ENCODE results near the gene SMNDC1. TPM values are rescaled to one million over a fixed set of nuclear protein-coding genes. Genes with fewer than 3 reads are reported as not detected.
"Not testable (repeated sequence)": the region's sequence is repeated elsewhere in the genome, so short reads cannot be mapped to it uniquely, and the experiment has no call there.

SMNDC1 gene
- total RNA-seq, 6 donors from 2014 or later: 13.5 to 28.2 (median 22.9) TPM

DNA sequence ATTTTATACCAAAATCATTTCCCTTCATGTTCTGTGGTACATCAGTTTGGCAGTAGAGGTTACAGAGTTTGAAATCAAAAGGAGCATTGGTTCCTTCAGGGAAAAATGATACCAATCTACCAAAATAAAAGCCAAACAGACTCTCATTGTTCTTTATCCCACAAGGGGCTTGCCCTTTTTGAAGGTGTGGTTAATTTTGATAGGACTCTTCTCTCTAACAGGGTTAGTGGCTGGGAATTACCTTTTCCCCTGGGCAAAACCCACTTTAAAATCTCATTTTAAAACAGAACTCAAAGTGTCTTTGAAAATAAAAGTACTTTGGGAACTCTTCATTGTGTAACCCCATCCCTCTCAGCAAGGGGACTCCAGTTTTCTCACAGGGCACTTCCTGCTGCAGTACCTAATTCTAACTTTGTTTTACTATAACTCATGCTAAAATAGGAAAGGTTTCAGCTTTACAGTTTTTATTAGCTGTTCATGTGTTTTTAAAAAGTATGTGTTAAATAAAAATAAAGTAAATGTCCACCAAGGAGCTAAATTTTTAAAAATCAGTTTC lies 30.6 kb downstream of the SMNDC1 start:
- Histone ChIP-seq H3K9me3 (no peaks in the 10 kb centered on the region), H3K36me3 (no peaks in the 10 kb centered on the region), H3K4me3 (no peak overlapping the region), H3K27ac (peak overlapping the region in 1 of 4 donors; percentile 9), H3K27me3 (no peaks in the 10 kb centered on the region), H3K4me1 (peaks cover 14 to 31% (median 27%) of the 10 kb centered on the region in 4 donors)
- no peak for TF ChIP-seq POLR2A (IDR thresholded peaks at IDR 0.05)
- no peak for TF ChIP-seq POLR2AphosphoS5 (IDR thresholded peaks at IDR 0.05)
- no peak for TF ChIP-seq EP300 (IDR thresholded peaks at IDR 0.05)
- TF ChIP-seq, protein P1, sequence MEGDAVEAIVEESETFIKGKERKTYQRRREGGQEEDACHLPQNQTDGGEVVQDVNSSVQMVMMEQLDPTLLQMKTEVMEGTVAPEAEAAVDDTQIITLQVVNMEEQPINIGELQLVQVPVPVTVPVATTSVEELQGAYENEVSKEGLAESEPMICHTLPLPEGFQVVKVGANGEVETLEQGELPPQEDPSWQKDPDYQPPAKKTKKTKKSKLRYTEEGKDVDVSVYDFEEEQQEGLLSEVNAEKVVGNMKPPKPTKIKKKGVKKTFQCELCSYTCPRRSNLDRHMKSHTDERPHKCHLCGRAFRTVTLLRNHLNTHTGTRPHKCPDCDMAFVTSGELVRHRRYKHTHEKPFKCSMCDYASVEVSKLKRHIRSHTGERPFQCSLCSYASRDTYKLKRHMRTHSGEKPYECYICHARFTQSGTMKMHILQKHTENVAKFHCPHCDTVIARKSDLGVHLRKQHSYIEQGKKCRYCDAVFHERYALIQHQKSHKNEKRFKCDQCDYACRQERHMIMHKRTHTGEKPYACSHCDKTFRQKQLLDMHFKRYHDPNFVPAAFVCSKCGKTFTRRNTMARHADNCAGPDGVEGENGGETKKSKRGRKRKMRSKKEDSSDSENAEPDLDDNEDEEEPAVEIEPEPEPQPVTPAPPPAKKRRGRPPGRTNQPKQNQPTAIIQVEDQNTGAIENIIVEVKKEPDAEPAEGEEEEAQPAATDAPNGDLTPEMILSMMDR (IDR thresholded peaks at IDR 0.05): no peak
- no peak for ATAC-seq (ENCODE audit: low FRiP score in 2 of 2)
- DNase-seq: no peak

DNA sequence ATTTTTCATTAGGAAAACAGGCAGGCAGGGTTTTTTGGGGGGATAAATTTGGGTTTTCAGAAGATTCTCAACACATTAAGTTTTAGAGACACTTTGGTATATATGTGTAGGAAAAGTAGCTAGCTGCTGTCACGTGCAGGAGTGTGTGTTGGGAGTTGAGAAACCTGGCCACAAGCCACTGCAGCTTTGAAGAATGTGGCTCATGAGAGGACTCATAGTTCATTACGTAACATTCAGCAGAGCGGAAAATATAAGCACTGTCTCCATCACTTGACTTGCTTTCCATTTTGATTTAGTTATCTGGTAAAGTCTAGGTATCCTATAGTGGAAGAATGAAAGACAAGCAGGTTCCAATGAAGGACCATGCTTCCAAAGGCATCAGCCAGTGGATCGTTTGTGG lies 31.2 kb downstream of the SMNDC1 start:
- ATAC-seq (ENCODE audit: low FRiP score in 2 of 2) (peak; percentile 68 to 69), DNase-seq (peak in 1 of 2 donors; percentile 92)
- peak in 1 of 2 donors; percentile 55 for TF ChIP-seq POLR2AphosphoS5 (IDR thresholded peaks at IDR 0.05)
- TF ChIP-seq, protein P1 (IDR thresholded peaks at IDR 0.05): no peak
- TF ChIP-seq EP300 (IDR thresholded peaks at IDR 0.05): peak in 1 of 4 donors; percentile 52
- no peak for TF ChIP-seq POLR2A (IDR thresholded peaks at IDR 0.05)
- Histone ChIP-seq H3K36me3 (no peaks in the 10 kb centered on the region), H3K4me3 (no peak overlapping the region), H3K27me3 (no peaks in the 10 kb centered on the region), H3K9me3 (no peaks in the 10 kb centered on the region), H3K27ac (peak overlapping the region in 1 of 4 donors; percentile 36), H3K4me1 (peaks cover 19 to 33% (median 30%) of the 10 kb centered on the region in 4 donors)
- 42 to 54% methylated on average over 4 of the region's 4 CpGs for WGBS, 2 donors

DNA sequence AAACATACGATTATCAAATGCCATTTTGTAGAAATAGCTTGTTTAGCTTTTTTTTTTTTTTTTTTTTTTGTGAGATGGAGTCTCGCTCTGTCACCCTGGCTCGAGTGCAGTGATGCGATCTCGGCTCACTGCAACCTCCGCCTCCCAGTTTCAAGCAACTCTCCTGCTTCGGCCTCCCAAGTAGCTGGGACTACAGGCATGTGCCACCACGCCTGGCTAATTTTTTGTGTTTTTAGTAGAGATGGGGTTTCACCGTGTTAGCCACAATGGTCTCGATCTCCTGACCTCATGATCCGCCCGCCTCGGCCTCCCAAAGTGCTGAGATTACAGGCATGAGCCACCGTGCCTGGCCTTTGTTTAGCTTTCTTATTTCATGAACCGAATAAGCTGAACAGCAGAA lies 31.7 kb downstream of the SMNDC1 start:
- ATAC-seq (ENCODE audit: low FRiP score in 2 of 2); H3K27me3 ChIP-seq; H3K4me3 ChIP-seq; H3K36me3 ChIP-seq; DNase-seq; H3K9me3 ChIP-seq: not testable (repeated sequence)
- WGBS, 2 donors: 80 to 92% methylated on average over 15 of the region's 15 CpGs
- peaks cover 19 to 36% (median 35%) of the 10 kb centered on the region in 4 donors for H3K4me1 ChIP-seq
- H3K27ac ChIP-seq: peak overlapping the region in 1 of 4 donors; percentile 36

DNA sequence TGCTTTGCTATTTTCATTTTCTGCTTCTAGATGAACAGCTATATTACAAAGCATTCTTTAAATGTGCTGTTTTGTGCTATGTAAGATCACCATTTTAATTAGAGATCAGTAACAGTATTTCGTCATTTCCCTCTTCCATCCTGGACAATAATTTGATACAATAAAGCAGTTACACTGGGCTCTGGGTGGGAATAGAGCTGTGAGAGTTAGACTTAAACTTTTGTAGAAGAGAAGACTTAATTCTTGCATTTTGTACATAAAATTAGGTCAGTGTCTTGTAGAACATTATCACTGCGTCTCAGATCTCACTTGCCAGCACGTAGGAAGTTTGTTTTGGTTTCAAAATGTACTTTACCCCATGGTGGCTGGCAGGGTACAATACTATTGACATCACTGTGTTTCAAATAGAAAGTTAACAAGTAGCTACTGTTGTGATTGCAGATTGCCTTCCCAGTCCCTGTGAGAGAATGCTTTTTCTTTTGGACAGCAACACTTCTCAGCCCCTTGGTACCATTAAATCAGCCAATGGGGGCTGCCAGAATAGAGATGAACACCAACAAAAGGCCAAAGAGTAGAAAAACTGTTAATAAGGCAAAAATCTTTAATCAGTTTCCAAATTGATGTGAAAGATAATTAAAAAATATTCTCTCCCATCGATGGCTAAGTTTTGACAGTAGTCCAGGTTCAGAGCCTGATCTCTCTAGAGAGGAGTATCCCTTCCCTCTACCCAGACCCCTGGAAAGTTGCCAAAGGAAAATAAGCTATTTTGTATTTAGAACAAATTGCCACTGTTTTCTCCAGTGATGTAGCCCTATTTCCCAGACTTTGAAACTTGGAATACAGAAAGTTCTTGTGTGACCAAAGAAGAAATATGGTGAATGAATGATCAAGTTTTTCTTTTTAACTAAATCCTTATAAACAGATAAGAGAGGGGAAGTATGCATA lies 35.1 kb downstream of the SMNDC1 start:
- no peak for TF ChIP-seq POLR2A (IDR thresholded peaks at IDR 0.05)
- no peak for TF ChIP-seq EP300 (IDR thresholded peaks at IDR 0.05)
- TF ChIP-seq POLR2AphosphoS5 (IDR thresholded peaks at IDR 0.05): no peak
- TF ChIP-seq, protein P1 (IDR thresholded peaks at IDR 0.05): no peak
- H3K27me3 ChIP-seq: no peaks in the 10 kb centered on the region
- peak overlapping the region; percentile 34 to 75 (median 56) for H3K27ac ChIP-seq
- H3K36me3 ChIP-seq: no peaks in the 10 kb centered on the region
- no peak for DNase-seq
- H3K4me3 ChIP-seq: peak overlapping the region in 3 of 4 donors; percentile 21 to 41 (median 29)
- 26 to 30% methylated on average over 4 of the region's 4 CpGs for WGBS, 2 donors
- ATAC-seq (ENCODE audit: low FRiP score in 2 of 2): peak; percentile 62 to 64
- H3K9me3 ChIP-seq: no peaks in the 10 kb centered on the region
- peaks cover 19 to 37% (median 35%) of the 10 kb centered on the region in 4 donors for H3K4me1 ChIP-seq

DNA sequence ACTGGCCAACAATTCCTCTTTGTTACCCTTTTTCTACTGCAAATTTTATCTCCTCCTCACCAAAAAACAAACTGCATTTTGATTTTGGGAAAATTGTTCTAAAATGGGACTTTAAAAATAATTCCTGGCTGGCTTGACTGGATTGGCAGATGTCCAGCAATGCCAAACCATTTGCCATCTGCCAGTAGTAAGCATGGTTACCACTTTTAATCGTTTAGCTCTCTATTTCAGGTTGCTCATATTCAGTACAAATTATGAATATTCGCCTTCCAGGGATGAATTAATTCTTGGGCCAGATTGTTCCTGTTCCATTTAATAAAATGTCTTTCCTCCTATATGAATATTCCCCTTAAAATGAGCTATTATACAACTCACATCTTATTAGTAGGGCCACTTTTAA lies 35.7 kb downstream of the SMNDC1 start:
- peaks cover 19 to 32% (median 30%) of the 10 kb centered on the region in 4 donors for H3K4me1 ChIP-seq
- H3K4me3 ChIP-seq: peak overlapping the region in 2 of 4 donors; percentile 29 to 41
- TF ChIP-seq POLR2AphosphoS5 (IDR thresholded peaks at IDR 0.05) (no peak), POLR2A (IDR thresholded peaks at IDR 0.05) (no peak), EP300 (IDR thresholded peaks at IDR 0.05) (no peak)
- TF ChIP-seq, protein P1 (IDR thresholded peaks at IDR 0.05): no peak
- H3K27ac ChIP-seq: peak overlapping the region; percentile 34 to 75 (median 56)
- H3K27me3 ChIP-seq: no peaks in the 10 kb centered on the region
- ATAC-seq (ENCODE audit: low FRiP score in 2 of 2) (no peak), DNase-seq (no peak)
- no peaks in the 10 kb centered on the region for H3K9me3 ChIP-seq
- no peaks in the 10 kb centered on the region for H3K36me3 ChIP-seq
- 68 to 73% methylated on average over 2 of the region's 2 CpGs for WGBS, 2 donors
